Endodermal cell (in vitro differentiated cells): ENCODE results near the gene POC1B. TPM values are rescaled to one million over a fixed set of nuclear protein-coding genes. Genes with fewer than 3 reads are reported as not detected.

Experiments
- DNase-seq: peaks from one replicate; pipeline ENCODE4 v3.0.0-alpha.2; 2017
- H3K27ac ChIP-seq: 2 replicates; pipeline ENCODE4 v1.5.1; 2013; ENCODE audit warnings: mild to moderate bottlenecking, low read depth, low read length, moderate library complexity
- H3K27me3 ChIP-seq: 2 replicates; pipeline ENCODE4 v1.6.1; 2013; ENCODE audit warnings: mild to moderate bottlenecking, low read length, moderate library complexity; ENCODE audit not compliant: insufficient read depth, control insufficient read depth, poor library complexity, severe bottlenecking
- H3K36me3 ChIP-seq: 2 replicates; pipeline ENCODE4 v1.7.0; 2013; ENCODE audit warnings: mild to moderate bottlenecking, low read length, moderate library complexity; ENCODE audit not compliant: control insufficient read depth, insufficient read depth
- H3K4me1 ChIP-seq: one replicate; pipeline ENCODE4 v1.7.0; 2013; ENCODE audit warnings: low read length; ENCODE audit not compliant: control insufficient read depth, insufficient read depth
- H3K4me3 ChIP-seq: 2 replicates; pipeline ENCODE4 v1.5.1; 2013; ENCODE audit warnings: mild to moderate bottlenecking, low read length, moderate library complexity
- H3K9ac ChIP-seq: 2 replicates; pipeline ENCODE4 v1.6.1; 2013; ENCODE audit warnings: mild to moderate bottlenecking, low read length, moderate library complexity; ENCODE audit not compliant: poor library complexity, severe bottlenecking; ENCODE audit errors: extremely low read depth
- H3K9me3 ChIP-seq: 2 replicates; pipeline ENCODE4 v1.6.1; 2013; ENCODE audit warnings: mild to moderate bottlenecking, low read length, moderate library complexity; ENCODE audit not compliant: control insufficient read depth
- H3K27ac Mint-ChIP-seq: 2 replicates; pipeline ENCODE4 v1.8.0; 2020; ENCODE audit warnings: mixed read lengths
- H3K27me3 Mint-ChIP-seq: 2 replicates; pipeline ENCODE4 v1.8.0; 2021; ENCODE audit warnings: mild to moderate bottlenecking, mixed read lengths; ENCODE audit not compliant: insufficient read depth
- H3K36me3 Mint-ChIP-seq: 2 replicates; pipeline ENCODE4 v1.8.0; 2020; ENCODE audit warnings: low read depth, mixed read lengths
- H3K4me1 Mint-ChIP-seq: 2 replicates; pipeline ENCODE4 v1.8.0; 2020; ENCODE audit warnings: mixed read lengths
- H3K4me3 Mint-ChIP-seq: 2 replicates; pipeline ENCODE4 v1.8.0; 2020; ENCODE audit warnings: mild to moderate bottlenecking, moderate library complexity, mixed read lengths
- H3K9me3 Mint-ChIP-seq: 2 replicates; pipeline ENCODE4 v1.8.0; 2020; ENCODE audit warnings: mild to moderate bottlenecking, mixed read lengths
- WGBS, 2 experiments: methylation state at CpG; one replicate each; pipeline versions ENCODE4 v1.1.5 to v1.1.7; 2013; ENCODE audit warnings: missing lambda C conversion rate in 2 of 2, mixed read lengths in 1 of 2; ENCODE audit not compliant: insufficient coverage in 1 of 2, insufficient read length in 1 of 2; 5-methylcytosine and 5-hydroxymethylcytosine counted together
- total RNA-seq, 2 donors: library from RNA; stranded (reverse); fragmentation: NEBNext Ultra II Directional in 1 of 2; extraction: Animal tissue kit (Norgen Biotek cat#: 25700) in 1 of 2; gene quantifications; 2 replicates in 1 of 2; 3 replicates in 1 of 2; pipeline ENCODE4 v1.2.1, GENCODE V29; 2021
- TF ChIP-seq, protein P1 (sequence below): fragments of 200-600 bp; sonication (generic); conservative IDR thresholded peaks from 2 replicates; pipeline ENCODE4 v1.5.0; 2021; ENCODE audit warnings: antibody characterized with exemption, mild to moderate bottlenecking

POC1B gene
- total RNA-seq, 2 donors from 2014 or later = 22.3 to 36.1 TPM

DNA sequence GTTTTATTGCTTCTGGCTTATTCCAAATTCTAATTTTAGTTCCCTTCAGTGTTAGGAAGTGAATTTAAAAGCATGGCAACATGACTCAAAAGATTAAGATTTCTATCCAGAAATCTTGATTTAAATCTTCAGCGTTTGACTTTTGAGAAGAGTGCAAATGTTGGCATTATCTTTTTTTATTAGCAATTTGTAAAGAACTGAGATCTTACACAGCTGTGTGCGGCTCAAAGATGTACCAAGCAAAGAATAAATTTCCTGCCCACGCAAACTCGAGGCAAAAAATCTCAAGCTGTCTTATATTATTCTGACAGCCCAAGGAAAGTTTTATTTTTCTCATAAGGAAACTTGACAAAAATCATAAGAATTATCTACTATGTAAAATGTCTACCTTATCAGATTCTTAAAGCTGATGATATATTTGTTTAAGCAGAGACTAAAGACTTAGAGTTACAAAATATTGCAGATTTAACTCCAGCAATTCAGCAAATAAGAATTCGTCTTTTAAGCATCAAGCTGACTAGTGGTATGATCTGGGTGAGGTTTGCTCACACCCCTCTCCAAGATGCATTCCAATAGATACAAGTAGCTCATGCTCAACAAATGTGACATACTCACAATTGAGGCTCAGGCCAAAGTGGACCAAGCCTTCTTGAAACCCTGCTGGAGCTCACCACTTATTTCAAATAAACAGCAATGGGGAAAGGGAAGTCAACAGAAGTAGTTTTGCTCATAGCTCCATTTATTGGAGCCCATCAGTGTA is 47.4 kb upstream of the POC1B start:
- Histone ChIP-seq H3K27ac (no peak overlapping the region), H3K4me3 (no peak overlapping the region)

DNA sequence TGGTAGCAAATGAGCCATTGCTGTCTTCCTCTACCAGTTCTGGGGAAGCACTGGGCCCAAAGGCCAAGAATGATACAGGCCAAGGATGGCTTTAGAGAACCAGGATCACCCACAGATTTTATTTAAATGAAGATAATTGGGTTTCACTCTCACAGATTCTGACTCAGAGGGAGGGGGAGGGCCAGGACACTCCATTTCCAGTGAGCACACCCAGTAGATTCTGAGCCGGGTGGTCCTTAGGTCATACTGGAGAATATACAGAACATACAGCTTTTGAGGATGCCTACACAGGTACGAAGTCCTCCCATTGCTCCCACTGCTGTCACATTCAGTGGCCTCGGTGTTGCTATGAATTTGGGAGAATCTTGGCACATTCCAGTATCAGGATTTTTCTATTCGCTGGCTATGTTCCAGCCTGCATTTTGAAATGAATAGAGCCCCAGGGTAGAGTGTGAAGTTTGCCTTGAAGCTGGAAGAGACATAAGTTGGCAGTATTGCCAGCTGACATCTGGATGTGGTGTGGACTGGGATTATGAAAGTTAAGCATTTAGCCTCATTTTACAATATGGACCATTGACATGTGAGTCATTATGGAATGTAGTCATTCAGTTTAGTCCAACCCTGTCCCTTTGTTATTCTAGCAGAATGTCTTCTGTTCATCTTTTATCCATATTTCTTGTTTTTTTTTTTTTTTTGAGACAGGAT is 45.8 kb upstream of the POC1B start:
- no peak overlapping the region for H3K9ac ChIP-seq
- no peak overlapping the region for H3K27ac Mint-ChIP-seq
- no peaks in the 10 kb centered on the region for H3K36me3 ChIP-seq
- peaks cover 3% of the 10 kb centered on the region for H3K4me1 ChIP-seq
- H3K9me3 Mint-ChIP-seq = no peaks in the 10 kb centered on the region
- DNase-seq = no peak
- H3K27ac ChIP-seq = no peak overlapping the region
- H3K27me3 ChIP-seq = no peaks in the 10 kb centered on the region
- H3K4me1 Mint-ChIP-seq = peaks cover 23% of the 10 kb centered on the region
- no peaks in the 10 kb centered on the region for H3K27me3 Mint-ChIP-seq
- no peak overlapping the region for H3K4me3 ChIP-seq
- H3K9me3 ChIP-seq = no peaks in the 10 kb centered on the region
- TF ChIP-seq, protein P1, sequence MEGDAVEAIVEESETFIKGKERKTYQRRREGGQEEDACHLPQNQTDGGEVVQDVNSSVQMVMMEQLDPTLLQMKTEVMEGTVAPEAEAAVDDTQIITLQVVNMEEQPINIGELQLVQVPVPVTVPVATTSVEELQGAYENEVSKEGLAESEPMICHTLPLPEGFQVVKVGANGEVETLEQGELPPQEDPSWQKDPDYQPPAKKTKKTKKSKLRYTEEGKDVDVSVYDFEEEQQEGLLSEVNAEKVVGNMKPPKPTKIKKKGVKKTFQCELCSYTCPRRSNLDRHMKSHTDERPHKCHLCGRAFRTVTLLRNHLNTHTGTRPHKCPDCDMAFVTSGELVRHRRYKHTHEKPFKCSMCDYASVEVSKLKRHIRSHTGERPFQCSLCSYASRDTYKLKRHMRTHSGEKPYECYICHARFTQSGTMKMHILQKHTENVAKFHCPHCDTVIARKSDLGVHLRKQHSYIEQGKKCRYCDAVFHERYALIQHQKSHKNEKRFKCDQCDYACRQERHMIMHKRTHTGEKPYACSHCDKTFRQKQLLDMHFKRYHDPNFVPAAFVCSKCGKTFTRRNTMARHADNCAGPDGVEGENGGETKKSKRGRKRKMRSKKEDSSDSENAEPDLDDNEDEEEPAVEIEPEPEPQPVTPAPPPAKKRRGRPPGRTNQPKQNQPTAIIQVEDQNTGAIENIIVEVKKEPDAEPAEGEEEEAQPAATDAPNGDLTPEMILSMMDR = no peak
- 96 to 97% methylated on average over 3 to 4 of the region's 4 CpGs for WGBS, 2 experiments
- no peaks in the 10 kb centered on the region for H3K36me3 Mint-ChIP-seq
- H3K4me3 Mint-ChIP-seq = no peak overlapping the region

More for the DNA sequence above, 47.4 kb upstream of the POC1B start:
- TF ChIP-seq, protein P1 = no peak
- no peak for DNase-seq
- H3K27ac Mint-ChIP-seq = no peak overlapping the region
- no peaks in the 10 kb centered on the region for H3K36me3 Mint-ChIP-seq
- H3K27me3 ChIP-seq = no peaks in the 10 kb centered on the region
- H3K4me1 ChIP-seq = peaks cover 3% of the 10 kb centered on the region
- no peaks in the 10 kb centered on the region for H3K36me3 ChIP-seq
- H3K4me1 Mint-ChIP-seq = peaks cover 25% of the 10 kb centered on the region
- no peaks in the 10 kb centered on the region for H3K9me3 ChIP-seq
- H3K9ac ChIP-seq = no peak overlapping the region
- H3K27me3 Mint-ChIP-seq = no peaks in the 10 kb centered on the region
- WGBS, 2 experiments = 95 to 100% methylated on average over 2 to 5 of the region's 5 CpGs
- no peak overlapping the region for H3K4me3 Mint-ChIP-seq
- H3K9me3 Mint-ChIP-seq = no peaks in the 10 kb centered on the region

DNA sequence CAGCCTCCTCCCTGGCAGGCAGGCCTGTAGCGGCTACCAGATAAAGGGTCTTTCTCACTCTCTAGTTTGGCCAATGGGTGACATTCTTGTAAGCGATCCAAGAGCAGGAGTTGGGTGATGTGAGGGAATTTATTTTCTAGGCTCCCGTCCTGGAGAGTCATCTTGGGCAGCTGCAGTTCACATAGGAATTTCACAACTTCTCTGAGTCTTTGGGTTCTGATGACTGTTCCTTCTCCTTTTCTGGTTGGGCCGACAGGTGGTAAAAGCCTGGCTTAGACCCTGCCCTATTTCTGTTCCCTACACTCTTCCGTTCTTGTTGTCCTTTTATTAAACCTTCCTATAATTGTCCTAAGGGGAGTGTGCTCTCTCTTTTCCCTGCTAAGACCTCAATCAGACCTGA is 42.6 kb upstream of the POC1B start:
- H3K36me3 Mint-ChIP-seq = no peaks in the 10 kb centered on the region
- H3K36me3 ChIP-seq = no peaks in the 10 kb centered on the region
- no peak for DNase-seq
- no peaks in the 10 kb centered on the region for H3K4me1 Mint-ChIP-seq
- no peak overlapping the region for H3K4me3 Mint-ChIP-seq
- H3K27me3 ChIP-seq = no peaks in the 10 kb centered on the region
- H3K9ac ChIP-seq = no peak overlapping the region
- H3K9me3 ChIP-seq = no peaks in the 10 kb centered on the region
- no peak overlapping the region for H3K27ac ChIP-seq
- TF ChIP-seq, protein P1 = no peak
- WGBS, 2 experiments = 94 to 98% methylated on average over 4 to 5 of the region's 5 CpGs
- no peak overlapping the region for H3K4me3 ChIP-seq
- H3K9me3 Mint-ChIP-seq = no peaks in the 10 kb centered on the region
- H3K27ac Mint-ChIP-seq = no peak overlapping the region
- no peaks in the 10 kb centered on the region for H3K27me3 Mint-ChIP-seq
- H3K4me1 ChIP-seq = no peaks in the 10 kb centered on the region
